IMR-90 (cell line): Measurements from ENCODE around the gene SLC25A22.
A peak's percentile ranks its signal among the peaks of the same experiment; 100 is the strongest.

Experiments
- CEBPB ChIP-seq: IDR thresholded peaks from 2 replicates; pipeline ENCODE4 v1.6.1; 2012; ENCODE audit warnings: low read depth, low read length, improper control_type of control experiment
- FOS ChIP-seq: fragments of 150-350 bp; IDR thresholded peaks from 2 replicates; pipeline ENCODE4 v1.6.1; 2016; ENCODE audit warnings: low read depth, low read length
- MAFK ChIP-seq: IDR thresholded peaks from 2 replicates; pipeline ENCODE4 v1.6.1; 2012; ENCODE audit warnings: low read depth, low read length, improper control_type of control experiment
- MXI1 ChIP-seq: IDR thresholded peaks from 2 replicates; pipeline ENCODE4 v1.6.1; 2012; ENCODE audit warnings: low read depth, mild to moderate bottlenecking, low read length, moderate library complexity, borderline replicate concordance
- POLR2A ChIP-seq: IDR thresholded peaks from 2 replicates; pipeline ENCODE4 v1.6.1; 2012; ENCODE audit warnings: mild to moderate bottlenecking, low read depth, low read length
- SMC3 ChIP-seq: fragments of 150-350 bp; IDR thresholded peaks from 2 replicates; pipeline ENCODE4 v1.6.1; 2016; ENCODE audit warnings: low read depth, mild to moderate bottlenecking, antibody characterized with exemption, low read length, moderate library complexity
- TF ChIP-seq, protein P1 (sequence below): conservative IDR thresholded peaks from 2 replicates; pipeline ENCODE4 v1.5.1; 2012; ENCODE audit warnings: mild to moderate bottlenecking, low read depth, low read length, improper control_type of control experiment

DNA sequence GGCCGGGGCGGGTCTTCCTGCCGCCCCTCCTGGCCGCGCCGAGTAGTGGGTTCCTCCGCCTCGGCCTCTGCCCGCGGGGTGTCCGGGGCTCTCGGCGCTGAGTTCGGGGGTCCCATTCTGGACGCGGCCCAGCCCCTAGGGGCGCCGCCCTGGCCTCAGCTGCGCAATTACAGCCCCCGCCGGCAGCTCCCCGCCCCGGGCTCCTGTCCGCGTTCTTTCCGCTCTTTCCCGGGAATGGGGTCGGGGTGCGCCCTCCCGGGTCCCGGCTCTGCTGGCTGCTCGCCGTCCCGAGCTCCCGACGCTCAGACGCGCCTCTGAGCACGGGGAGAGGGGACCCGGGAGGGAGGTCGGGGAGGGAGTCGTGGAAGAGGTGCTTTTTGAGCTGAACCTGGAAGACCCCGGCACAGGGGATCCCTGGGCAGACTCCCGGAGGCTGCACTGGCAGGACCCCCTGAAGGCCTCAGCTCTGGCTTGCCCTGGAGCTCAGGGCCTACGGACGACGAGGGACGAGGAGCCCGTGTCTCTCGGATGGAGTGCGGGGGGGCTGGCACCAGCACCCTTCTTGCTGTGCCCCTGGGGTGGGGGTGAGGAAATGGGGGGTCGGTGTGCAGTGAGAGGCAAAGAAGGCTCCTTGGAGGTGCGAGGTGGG lies 45.1 kb upstream of the SLC25A22 start:
- TF ChIP-seq MAFK (no peak), FOS (no peak), CEBPB (no peak), POLR2A (0 out of 2 replicates have a peak, but pooled peaks have one; percentile 28), MXI1 (no peak), SMC3 (no peak)
- TF ChIP-seq, protein P1, sequence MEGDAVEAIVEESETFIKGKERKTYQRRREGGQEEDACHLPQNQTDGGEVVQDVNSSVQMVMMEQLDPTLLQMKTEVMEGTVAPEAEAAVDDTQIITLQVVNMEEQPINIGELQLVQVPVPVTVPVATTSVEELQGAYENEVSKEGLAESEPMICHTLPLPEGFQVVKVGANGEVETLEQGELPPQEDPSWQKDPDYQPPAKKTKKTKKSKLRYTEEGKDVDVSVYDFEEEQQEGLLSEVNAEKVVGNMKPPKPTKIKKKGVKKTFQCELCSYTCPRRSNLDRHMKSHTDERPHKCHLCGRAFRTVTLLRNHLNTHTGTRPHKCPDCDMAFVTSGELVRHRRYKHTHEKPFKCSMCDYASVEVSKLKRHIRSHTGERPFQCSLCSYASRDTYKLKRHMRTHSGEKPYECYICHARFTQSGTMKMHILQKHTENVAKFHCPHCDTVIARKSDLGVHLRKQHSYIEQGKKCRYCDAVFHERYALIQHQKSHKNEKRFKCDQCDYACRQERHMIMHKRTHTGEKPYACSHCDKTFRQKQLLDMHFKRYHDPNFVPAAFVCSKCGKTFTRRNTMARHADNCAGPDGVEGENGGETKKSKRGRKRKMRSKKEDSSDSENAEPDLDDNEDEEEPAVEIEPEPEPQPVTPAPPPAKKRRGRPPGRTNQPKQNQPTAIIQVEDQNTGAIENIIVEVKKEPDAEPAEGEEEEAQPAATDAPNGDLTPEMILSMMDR, result no peak
